ENCODE results near the gene GRM3.

The GRM3 gene

DNA sequence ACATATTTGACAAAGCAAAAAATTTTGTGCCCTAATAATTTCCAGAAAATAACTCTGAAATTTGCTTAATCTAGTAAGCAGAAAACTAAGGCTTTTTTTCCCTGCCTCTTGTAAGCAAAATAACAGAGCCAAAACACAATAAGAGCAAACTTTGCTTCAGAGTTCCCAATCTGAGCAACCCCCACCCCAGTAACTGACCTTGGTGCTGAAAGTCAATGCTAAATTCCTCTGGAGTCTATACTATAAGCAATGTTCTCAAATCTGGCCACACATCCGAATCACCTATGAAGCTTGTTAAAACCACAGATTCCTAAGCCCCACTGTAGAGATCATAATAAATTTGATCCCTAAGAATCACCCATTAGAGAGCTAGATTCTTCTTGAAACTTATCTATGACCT, 265.2 kb downstream of the GRM3 start:
- no peak for DNase-seq

DNA sequence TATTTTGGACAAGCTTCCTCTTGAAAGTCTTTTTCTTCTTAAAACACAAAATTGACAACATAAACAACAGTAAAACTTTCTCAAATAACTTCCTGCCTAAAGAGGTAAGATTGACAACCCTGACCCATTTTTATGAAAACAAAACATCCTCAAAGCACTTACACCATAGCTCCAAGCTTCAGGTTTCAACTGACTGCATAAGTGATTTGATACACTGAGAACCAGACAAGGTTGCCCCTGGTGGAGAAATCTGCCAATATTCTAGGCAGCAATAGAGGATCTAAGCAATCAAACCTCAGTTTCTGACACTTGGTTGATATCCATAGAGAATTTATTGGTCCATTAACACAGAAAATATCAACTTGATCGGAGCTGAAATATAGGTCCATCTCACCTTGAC, 267.9 kb downstream of the GRM3 start:
- DNase-seq = no peak

- no peak for DNase-seq
These were observed 270.0 kb downstream of the GRM3 start for GRCh38 chr7:86913709-86914108.
